Lower leg skin (tissue), 4 donors: ENCODE results near the gene NUDT21. TPM values are rescaled to one million over a fixed set of nuclear protein-coding genes. Genes with fewer than 3 reads are reported as not detected.

ENCODE experiments used
- DNase-seq, 2 donors: peaks; one replicate each; pipeline ENCODE4 v3.0.0-alpha.2; 2019; ENCODE audit warnings: low spot score in 2 of 2
- H3K4me3 ChIP-seq: fragments of 200-600 bp; sonication (generic); 2 replicates; pipeline ENCODE4 v1.5.1; 2017; ENCODE audit warnings: mild to moderate bottlenecking, low read depth; ENCODE audit not compliant: poor library complexity, severe bottlenecking
- POLR2A ChIP-seq, 2 donors: fragments of 450-650 bp; IDR thresholded peaks; one replicate each; pipeline ENCODE4 v1.6.1; 2016 to 2017; ENCODE audit warnings: antibody characterized with exemption in 2 of 2, mild to moderate bottlenecking in 1 of 2, moderate library complexity in 1 of 2
- WGBS, 2 donors: methylation state at CpG; one replicate each; pipeline ENCODE4 v1.1.5; 2018; 5-methylcytosine and 5-hydroxymethylcytosine counted together
- intact Hi-C: fragments of 100-400 bp; cut with DNase I; formaldehyde crosslinking; loops from one replicate; pipeline ENCODE4 v1.15.0; 2023; ENCODE audit warnings: low total_unique reads
- total RNA-seq, 4 donors: library from RNA; depleted of rRNA; stranded (reverse); fragments of >200 nt; gene quantifications; one replicate each; pipeline ENCODE4 v1.1.0, GENCODE V29; 2016
- TF ChIP-seq, protein P1 (sequence below), 3 donors: fragments of 450-650 bp; IDR thresholded peaks; one replicate each; pipeline ENCODE4 v1.5.1; 2016; ENCODE audit warnings: antibody characterized with exemption in 3 of 3, mild to moderate bottlenecking in 3 of 3, moderate library complexity in 2 of 3

The NUDT21 gene
- total RNA-seq, 4 donors from 2014 or later = 39.9 to 98.6 (median 46.1) TPM

DNA sequence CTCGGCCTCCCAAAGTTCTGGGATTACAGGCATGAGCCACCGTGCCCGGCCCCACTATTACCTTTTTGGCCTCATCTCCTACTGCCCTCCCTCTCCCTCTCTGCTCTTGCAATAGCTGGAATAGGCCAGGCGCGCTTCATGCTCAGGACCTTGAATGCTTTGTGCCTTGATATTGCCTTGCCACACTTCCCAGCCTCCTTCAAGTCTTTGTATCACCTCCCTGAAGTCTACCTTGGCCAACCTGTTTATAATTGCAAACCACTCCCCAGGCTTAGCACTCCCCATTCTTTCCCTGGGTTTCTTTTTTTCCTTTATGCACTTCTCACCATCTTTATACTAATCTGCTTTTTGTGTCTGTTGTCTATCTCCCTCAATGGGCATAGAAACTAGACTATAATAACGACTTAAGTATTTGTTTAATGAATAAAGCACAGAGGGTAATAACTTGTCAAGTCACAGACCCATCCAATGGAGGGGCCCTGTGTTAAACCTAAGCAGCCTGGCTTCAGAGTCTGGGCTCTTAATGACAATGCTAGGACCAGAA is 6.9 kb upstream of the NUDT21 start:
- H3K4me3 ChIP-seq = no peak overlapping the region
- intact Hi-C loops = no loop called here
- DNase-seq = no peak
- TF ChIP-seq, protein P1, sequence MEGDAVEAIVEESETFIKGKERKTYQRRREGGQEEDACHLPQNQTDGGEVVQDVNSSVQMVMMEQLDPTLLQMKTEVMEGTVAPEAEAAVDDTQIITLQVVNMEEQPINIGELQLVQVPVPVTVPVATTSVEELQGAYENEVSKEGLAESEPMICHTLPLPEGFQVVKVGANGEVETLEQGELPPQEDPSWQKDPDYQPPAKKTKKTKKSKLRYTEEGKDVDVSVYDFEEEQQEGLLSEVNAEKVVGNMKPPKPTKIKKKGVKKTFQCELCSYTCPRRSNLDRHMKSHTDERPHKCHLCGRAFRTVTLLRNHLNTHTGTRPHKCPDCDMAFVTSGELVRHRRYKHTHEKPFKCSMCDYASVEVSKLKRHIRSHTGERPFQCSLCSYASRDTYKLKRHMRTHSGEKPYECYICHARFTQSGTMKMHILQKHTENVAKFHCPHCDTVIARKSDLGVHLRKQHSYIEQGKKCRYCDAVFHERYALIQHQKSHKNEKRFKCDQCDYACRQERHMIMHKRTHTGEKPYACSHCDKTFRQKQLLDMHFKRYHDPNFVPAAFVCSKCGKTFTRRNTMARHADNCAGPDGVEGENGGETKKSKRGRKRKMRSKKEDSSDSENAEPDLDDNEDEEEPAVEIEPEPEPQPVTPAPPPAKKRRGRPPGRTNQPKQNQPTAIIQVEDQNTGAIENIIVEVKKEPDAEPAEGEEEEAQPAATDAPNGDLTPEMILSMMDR (IDR thresholded peaks at IDR 0.05) = no peak
- TF ChIP-seq POLR2A (IDR thresholded peaks at IDR 0.05) = no peak
- 88 to 94% methylated on average over 6 of the region's 6 CpGs for WGBS, 2 donors

DNA sequence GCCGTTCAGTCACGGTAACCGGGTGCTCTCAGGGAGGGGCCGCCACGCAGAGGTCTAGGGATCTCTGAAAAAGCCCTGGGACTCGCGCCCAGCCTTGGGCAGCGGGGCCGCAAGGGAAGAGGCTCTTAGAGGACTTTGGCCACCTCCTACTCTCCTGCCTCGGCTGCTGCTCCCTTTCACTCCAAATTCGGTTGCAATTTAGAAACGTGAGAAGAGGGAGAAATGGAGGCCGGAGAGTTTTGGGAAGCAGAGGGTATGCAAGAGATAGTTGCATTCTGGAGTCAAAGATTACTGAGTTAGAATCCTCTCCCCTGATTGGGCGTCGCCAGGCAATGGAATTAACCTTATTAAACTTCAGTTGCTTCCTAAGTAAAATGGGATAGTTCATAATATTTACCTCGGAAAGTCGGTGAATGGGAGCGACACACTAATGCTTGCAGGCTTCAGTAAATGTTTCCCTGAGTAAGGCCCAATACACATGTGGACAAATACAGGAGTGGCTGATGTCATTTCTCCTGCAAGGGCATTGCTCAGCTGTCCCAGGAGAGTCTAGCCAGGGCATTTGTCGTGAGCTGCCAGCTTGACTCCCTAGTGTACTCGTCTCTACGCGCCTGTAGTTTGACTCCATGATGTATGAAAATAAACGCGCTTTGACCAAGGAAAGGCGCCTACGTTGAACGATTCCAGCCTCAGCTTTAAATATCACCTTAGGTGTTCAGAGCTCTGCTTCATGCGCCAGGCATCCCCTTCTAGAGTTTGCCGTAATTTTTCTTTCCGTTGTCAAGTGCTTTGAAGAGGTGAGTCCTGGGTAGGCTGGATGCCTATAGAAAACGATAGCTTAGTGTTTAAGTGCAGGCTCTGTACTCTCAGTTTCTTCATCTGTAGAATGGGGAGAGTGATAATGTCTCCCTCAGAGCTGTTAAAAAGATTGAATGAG is 889 bp upstream of the NUDT21 start:
- H3K4me3 ChIP-seq = peak overlapping the region; percentile 60
- TF ChIP-seq POLR2A (IDR thresholded peaks at IDR 0.05) = no peak
- TF ChIP-seq, protein P1 (IDR thresholded peaks at IDR 0.05) = no peak
- DNase-seq = no peak
- WGBS, 2 donors = 4 to 6% methylated on average over 31 of the region's 31 CpGs
- intact Hi-C loops = no loop called here

DNA sequence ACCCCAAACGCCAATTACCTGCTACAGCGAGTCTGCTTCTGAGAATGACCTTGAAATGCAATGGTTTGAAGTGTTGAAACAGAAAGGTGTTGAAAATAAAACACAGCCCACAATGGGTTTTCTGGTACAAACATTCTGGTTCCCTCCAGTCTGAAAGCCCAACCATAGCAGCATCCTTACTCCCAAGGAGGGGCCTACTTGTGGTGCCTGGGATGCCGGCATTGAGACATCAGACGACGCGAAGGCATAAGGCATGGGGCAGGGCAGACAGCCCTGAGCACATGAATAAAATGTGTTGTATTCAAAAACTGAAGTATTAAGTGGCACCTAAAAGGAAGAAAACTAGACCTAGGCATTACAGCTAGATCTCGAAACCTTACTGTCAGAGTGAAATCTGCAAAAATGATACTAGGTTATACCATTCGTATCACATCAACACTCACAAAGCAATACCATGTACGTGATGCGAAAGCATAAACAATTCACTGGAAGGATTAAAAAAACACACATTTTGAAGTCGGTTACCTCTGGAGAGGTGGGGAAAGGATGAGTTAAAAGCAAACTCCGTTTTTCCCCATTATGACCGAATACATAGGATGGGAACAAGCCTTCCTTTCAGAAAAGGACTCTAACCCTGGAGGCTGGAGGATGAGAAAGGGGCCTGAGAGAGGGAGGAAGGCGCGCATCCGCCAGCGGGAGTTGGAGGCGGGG is 702 bp downstream of the NUDT21 start:
- DNase-seq = no peak
- TF ChIP-seq, protein P1 (IDR thresholded peaks at IDR 0.05) = no peak
- TF ChIP-seq POLR2A (IDR thresholded peaks at IDR 0.05) = no peak
- intact Hi-C loops = no loop called here
- WGBS, 2 donors = 8 to 12% methylated on average over 18 of the region's 18 CpGs
- peak overlapping the region; percentile 93 for H3K4me3 ChIP-seq

DNA sequence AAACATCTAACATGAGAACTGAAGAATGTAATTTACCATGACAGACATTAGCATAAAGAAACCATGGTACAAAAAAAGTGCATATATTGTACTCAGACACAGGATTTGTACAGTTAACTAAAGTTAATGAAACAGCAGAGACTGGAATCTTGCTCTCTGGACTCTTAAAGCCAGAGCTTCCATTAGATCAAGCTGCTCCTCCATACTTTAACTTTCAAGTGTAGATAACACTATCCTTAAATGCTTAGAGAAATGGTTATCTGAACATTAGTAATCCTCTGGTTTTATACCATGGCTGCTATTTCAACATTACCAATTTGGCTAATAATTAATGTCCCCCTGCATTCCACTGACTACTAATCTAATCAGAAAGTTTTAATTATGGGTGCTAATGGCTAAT is 3.1 kb downstream of the NUDT21 start:
- no peak for DNase-seq
- H3K4me3 ChIP-seq = no peak overlapping the region
- TF ChIP-seq, protein P1 (IDR thresholded peaks at IDR 0.05) = no peak
- TF ChIP-seq POLR2A (IDR thresholded peaks at IDR 0.05) = no peak
- intact Hi-C loops = no loop called here

DNA sequence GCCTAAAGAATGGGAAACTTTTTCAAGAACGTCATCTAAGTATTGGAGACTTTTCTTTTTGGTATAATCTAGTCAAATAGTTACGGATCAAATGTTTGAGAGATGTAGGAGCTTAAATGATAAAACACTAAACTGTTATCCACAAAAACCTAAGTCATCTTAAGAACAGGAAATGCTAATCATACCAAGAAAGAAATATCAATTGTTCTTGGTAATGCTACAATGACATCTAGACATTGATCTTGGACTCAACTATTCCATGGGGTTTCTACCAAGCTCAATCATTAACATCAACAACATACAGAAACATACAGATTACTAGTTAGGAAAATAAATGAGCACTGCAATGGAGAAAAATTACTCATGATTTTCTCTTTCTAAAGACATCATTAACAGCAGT is 3.8 kb downstream of the NUDT21 start:
- TF ChIP-seq, protein P1 (IDR thresholded peaks at IDR 0.05) = no peak
- no peak for TF ChIP-seq POLR2A (IDR thresholded peaks at IDR 0.05)
- no peak for DNase-seq
- WGBS, 2 donors = 87 to 91% methylated on average over 2 of the region's 2 CpGs
- intact Hi-C loops = no loop called here
- H3K4me3 ChIP-seq = no peak overlapping the region
